HG03103 (cell line): ENCODE measurements around the gene RSPRY1.
"Not testable (repeated sequence)": the region's sequence is repeated elsewhere in the genome, so short reads cannot be mapped to it uniquely, and the experiment has no call there.

Experiments
- ATAC-seq: cut with Tn5 transposase; IDR thresholded peaks from one replicate; pipeline ENCODE4 v1.9.1; 2021; ENCODE audit warnings: low read depth; ENCODE audit not compliant: unreplicated experiment

Gene RSPRY1

DNA sequence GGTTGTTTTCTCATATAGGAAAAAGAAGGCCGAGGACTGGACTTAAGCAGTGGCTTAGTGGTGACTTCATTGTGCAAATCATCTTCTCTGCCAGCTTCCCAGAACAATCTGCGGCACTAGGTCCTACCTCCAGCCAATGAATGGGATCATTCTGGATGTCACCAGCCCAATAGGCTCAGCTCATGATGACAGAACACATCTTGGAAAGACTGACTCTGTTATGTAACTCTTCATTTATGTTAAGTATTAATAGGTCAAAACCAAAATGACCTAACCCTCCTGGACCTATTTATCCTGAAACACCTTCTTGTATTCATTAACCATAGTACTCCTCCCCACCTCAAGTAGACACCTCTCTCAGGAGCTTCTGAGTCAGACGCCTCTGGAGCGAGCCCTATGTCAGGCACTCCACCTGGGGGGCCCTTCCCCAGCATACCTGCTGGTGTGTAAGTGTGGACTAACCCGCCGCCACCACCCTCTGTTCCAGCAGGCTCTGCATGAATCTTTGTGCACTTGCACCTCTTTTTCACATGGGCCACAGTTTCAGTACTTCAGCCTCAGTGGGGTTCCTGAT, 66.1 kb downstream of the RSPRY1 start:
- no peak for ATAC-seq

DNA sequence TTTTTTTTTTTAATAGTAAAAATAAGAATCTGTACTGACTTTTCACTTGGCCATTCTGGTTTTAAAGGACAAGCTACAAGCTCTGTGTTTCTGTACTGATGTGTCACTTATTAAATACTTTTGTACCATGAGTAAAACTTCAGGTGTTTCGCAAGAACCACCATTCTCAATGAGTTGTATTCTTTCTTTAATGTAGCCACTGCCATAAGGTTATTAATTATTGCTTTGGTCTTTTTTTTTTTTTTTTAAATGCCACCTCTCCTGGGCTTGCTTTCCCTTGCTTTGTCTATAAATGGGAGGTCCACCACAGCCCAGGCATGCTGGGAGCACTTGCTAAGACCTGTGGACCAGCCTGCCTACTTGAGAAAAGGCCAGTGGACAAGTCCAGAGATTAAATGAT, 67.3 kb downstream of the RSPRY1 start:
- no peak for ATAC-seq

DNA sequence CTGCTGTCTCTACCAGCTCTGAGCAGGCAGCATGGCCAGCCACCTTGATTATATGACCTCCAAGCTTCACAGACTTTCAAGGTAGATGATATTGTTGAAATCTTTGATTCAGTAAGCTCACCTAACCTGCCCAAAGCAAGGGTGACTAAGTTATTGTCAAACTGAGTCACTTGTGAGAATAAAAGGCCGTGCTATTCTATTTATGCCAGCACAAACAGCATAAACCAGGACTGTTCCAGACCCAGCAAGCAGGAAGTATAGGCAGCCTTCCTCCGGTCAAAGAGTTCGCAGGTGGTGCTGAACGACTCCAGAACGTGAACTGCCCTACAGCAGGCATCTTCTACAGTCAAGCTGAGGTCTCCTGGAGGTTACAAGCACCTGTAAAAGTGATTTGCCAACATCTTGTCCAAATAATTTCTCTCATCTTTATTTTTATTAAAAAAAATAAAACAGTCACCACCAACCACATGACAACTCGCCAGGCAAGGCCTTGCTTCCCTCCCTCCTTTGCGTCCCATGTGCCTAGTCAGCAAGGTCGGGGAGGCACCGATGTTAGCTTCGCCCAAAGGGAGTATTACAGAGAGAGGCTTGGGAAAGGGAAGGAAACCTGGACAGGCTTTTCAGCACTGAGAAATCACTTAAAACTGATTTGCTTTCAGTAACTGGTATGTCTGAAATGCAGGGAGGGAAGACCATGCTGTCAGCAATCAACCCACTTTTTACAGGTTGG, 69.7 kb downstream of the RSPRY1 start:
- ATAC-seq: no peak

DNA sequence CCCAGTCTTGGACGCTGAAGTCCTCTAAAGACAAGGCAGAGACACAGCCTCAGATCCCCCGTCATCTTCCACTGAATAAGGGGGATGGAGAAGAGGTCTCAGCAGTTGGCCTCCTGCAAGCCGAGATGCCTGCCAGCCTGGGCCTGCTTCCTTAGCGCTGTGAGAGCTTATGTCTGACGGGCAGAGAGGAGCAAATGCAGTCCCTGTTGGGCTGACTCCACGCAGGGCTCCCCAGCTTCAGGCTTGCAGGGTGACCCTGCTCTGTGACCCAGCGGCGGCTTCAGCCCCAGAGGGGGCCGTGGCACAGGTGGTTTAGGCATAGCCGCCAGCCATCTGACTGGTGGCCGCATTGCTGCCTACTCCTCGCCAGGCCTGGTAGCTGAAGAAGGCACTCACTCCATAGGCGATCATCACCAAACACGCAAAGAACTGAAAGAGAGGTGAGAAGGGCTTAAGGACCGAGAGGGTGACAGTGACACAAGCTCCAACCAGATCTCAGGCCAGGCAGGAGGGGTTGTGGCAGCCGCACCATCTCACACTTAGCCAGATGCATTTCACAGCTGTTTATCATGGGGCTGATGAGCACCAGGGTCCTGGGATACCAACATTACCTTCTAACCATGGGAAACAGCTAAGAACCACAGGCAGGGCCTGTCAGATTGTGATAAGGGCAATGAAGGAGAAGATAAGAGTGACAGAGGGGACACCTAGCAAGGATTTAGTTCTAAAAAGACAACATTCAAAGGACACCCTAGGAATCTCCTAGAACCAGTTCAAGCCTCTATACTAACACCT, 70.7 kb downstream of the RSPRY1 start:
- no peak for ATAC-seq

DNA sequence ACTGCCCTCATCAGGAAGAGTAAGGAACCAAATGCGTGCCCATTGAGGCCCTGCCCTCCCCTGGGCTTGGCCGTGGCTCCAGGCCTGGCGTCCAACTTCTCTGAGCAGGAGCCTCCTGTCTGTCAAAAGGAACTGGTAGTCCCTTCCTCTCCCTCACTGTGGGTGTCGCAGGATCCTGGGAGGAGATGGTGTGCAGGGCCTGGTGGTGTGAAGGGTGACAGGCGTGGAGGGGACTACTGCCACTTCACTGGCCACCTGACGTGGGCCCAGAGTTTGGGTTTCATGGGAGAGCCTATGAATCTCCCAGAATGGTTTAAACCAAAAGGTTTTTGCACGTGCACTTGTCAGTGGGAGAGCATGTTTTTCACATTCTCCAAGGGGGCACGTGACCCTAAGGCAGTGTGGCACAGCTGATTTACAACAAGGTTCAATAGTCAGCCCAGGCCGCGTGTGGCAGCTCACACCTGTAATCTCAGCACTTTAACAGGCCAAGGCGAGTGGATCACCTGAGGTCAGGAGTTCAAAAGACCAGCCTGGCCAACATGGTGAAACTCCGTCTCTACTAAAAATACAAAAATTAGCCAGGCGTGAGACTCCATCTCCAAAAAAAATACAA, 71.4 kb downstream of the RSPRY1 start:
- no peak for ATAC-seq

DNA sequence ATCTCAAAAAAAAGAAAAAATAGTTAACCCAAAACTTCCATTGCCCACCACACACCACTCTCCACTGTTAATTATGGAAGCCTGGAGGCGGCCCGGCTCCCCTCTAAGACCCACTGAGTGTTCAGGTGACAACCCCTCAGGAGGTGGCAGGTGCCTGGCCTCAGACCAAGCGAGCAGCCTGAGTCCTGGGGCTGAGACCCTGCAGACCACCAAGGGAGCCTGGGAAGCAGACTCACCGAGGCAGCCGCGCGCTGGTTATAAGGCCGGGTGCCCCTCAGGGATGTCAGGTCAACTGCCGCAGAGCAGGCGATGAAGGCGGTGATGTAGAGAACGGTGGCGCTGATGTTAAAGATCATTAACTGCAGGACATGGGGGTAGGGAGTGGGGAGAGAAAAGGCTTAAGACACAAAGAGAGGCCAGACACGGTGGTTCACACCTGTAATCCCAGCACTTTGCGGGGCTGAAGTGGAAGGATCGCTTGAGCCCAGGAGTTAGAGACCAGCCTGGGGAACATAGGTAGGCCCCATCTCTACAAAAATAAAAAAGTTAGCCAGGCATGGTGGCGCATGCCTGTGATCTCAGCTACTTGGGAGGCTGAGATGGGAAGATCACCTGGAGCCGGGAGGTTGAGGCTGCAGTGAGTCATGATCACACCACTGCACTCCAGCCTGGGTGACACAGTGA, 72.2 kb downstream of the RSPRY1 start:
- ATAC-seq: no peak

DNA sequence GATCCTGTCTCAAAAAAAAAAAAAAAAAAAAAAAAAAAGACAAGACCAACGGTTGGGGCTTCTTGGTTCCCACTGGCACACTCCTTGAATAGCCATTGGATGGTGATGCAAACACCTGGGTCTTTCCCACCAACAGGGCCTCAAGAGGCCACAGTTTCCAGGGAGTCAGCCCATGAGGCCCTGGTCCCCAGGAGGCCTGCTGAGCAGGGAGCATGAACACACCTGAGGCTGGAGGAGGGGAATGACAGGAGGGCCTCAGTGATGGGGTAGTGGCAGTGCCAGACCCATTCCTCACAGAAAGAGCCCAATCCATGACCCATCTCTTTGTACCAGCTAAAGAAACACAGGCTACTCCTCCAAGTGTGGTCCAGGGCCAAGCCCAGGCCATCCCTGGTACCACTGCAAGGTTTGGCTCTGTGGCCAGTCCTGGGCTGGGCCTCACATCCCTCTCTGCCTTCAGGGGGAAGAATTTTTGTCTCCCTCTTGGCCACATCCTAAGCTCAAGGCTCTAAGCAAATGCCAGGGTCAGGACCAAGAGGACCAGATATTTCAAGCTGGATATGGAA, 72.9 kb downstream of the RSPRY1 start:
- ATAC-seq: no peak

DNA sequence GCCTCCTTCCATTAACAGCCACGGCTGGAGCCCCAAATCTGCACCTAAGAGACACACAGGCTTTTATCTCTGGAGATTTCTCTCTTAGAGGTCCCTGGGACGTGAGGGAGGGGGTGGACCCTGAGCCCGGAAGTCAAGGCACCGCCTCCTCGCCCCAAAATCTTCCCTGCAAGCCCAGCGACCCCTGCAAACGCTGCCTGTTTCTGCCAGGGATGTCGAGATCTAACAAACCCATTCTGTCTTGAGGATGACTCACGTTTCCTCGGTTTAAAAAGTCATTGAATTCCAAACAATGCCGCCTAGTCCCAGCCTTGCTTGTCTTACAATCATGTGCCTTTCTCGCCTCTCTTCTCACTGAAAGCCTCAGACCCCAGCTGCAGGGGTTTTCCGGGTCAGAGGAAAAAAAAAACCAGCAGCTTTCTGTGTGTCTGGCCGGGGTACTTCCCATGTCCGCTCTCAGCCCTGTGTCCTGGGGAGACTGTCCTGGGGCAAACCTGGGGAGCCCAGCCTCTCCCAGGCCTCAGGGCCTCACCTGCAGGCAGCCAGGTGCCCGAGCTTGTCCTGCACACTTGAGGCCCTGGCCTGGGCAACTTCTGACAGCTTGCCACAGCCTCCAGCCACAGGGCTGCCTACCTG, 74.3 kb downstream of the RSPRY1 start:
- no peak for ATAC-seq

DNA sequence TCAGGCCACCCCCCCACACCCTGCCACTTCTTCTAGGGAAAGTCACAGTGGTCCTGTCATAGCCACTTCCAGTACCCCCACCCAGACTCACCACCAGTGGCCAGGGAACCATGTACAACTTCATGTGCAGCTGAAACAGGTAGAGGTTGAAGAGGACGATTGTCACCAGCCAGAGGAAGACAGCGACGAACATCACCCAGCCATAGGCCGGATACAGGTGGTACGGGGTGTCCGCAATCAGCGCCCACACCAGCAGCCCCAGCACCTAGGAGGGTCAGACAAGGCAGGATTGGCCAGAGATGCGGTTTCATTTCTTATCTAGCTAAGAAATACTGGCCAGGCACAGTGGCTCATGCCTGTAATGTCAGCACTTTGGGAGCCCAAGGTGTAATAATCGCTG, 75.7 kb downstream of the RSPRY1 start:
- no peak for ATAC-seq

DNA sequence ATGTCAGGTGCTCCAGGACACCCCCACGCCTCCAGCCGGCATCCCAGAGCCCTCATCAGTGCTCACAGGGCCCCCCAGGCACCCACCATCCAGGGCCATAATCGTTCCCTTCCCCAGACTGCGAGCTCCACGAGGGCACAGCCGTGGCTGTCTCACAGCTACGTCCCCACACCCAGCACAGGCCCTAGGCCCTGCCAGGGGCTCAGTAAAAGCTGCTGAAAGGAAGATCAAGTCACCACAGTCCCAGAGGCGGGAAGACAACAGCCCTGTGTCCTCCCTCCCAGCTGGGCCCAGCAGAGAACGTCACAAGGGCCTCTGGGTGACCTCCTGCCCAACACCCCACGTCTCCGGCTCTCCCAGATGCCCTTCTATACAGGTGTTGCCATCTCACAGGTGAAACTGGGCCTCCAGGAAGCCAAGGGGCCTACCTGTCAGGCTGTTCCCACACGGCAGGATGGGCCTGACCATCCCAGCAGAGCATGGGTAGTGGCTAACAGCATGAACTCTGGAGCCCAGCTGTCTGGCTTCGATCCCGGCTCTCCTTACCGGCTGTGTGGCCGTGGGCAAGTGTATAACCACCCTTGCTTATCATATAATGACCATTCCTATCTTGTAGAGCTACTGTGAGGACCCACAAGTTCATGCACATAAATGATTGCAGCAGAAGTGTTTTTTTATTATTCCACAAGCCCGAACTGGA, 76.9 kb downstream of the RSPRY1 start:
- no peak for ATAC-seq

DNA sequence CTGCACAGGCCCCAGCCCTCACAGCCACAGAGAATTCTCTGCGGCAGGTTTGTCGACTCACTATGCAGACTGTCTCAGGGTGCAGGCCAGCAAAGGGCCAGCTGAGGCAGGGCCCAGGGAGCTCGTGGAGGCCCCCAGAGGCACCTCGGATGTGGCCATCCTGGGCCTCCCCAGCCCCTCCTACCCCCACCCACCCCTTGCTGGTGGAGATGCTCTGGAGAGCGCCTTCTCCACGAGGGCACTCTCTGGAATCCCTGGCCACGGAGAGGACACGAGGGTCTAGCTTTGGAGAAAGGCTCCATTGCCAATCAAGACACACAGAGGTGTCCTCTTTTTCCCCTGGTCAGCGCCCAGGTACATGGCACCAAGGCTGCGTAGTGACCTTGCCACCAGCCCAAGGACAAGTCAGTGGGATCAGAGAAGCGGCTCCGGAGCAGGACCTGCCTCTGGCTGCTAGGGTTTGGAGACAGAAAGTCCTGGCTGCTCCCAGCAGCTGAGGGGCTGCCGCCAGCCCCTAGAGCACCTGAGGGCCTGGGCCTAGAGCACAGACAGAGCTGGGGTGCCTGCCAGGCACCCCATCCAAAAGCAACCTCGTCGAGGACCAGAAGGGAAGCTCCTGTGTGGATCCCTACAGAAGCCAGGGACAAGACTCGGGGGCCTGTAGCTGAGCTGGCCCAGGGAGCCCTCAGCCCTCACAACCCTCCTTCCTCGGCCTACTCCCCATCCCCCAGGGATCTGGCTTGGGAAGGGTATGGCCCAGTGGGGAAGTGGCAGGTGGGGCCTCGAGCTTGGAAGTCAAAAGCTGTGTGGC, 77.6 kb downstream of the RSPRY1 start:
- no peak for ATAC-seq

DNA sequence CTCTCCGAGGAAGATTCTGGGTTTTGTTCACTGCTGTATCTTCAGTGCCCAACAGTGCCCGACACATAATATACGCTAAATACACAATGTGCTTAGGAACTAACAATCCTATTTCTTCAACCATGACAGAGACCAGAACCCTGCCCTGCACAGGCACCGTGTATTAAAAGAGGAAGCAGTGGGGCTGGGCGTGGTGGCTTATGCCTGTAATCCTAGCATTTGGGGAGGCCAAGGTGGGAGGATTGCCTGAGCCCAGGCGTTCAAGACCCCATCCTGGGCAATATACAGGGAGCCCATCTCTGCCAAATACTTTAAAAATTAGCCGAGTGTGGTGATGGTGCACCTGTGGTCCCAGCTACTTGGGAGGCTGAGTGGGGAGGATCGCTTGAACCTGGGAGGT, 78.3 kb downstream of the RSPRY1 start:
- no peak for ATAC-seq

DNA sequence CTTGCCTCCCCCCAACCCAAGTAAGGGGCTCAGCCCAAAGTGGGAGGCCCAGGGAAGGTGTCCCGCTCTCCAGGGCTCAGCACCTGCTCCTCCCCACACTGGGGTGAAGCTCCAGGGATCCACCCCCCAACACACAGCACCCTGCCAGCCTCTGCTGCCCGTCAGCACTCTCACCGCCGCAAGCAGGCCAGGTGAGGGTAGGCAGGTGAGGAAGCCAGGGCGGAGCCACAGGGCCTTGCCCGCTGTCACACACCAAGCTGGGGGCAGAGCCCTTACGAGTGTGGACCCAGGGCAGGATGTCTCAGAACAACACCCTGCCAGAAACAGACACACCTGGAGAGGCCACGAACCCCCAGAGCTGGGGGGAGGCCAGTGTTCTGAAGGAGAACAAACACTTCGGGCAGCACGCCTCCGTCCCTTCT, 78.8 kb downstream of the RSPRY1 start:
- no peak for ATAC-seq

DNA sequence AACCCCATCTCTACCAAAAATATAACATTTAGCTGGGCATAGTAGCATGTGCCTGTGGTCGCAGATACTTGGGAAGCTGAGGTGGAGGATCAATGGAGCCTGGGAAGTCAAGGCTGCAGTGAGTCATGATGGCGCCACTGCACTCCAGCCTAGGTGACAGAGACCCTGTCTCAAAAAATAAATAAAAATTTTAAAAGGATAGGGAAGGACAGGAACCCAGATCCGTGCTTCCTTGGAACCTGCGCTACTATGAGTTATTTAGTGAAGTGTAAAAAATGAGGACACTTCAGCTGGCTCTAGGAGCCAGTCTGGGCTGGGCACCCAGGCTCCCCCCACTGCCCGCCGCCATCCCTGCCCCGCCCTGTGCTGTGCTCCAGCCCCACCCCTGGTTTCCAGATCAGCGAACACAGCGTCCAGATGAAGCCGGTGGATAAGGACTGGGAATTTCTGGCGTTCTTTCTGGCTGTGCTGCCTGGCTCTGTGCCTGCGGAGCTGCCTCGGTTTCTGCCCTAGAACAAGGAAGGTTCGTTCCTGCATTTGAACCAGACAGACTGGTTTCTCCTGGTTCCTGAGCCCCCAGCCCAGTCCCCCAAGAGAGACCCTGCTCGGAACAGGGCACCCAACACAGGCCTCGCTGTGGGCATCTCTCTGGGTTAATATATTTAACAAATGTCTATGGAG, 79.9 kb downstream of the RSPRY1 start:
- no peak for ATAC-seq

DNA sequence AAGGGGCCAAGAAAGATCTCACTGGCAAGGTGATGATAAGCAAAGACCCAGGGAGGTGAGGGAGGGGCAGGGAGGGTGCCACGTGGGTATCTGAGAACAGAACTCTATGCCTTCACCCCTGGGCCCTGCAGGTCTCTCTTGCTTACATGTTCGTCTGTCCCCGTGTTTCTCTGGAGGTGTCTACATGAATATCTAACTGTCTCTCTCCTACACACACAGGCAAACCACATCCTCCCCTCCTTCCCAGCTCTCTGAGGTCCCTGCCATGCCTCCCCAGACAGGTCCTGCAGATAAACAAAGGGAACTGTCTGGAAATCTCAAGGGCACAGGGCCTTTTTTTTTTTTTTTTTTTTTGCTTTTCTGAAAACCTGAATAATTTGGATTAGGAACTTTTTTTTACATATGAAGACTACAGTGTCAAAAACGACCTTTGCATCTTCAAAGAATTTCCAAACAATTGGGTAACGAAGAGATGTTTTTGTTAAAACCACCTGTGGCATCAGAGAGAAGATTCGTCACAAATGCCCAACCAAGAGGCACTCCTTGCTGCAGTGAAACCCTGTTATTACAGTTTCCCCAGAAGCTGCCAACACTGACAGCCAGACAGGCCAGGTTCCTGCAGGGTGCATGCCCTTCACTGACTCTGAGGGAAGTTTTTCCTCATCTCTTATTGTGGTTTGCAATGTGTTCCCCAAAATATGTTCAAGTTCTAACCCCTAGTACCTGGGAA, 80.6 kb downstream of the RSPRY1 start:
- ATAC-seq: no peak

DNA sequence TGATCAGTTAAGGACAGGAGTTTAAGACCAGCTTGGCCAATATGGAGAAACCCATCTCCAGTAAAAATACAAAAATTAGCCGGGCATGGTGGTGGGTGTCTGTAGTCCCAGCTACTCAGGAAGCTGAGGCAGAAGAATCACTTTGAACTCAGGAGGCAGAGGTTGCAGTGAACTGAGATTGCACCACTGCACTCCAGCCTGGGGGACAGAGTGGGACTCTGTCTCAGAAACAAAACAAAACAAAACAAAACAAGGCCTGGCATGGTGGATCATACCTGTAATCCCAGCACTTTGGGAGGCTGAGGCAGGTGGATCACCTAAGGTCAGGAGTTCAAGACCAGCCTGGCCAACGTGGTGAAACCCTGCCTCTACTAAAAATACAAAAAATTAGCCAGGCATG, 81.2 kb downstream of the RSPRY1 start:
- not testable (repeated sequence) for ATAC-seq
